HG02981 (cell line): Measurements from ENCODE around the gene RAG2.

Experiments used
- ATAC-seq: cut with Tn5 transposase; IDR thresholded peaks from one replicate; pipeline ENCODE4 v1.9.1; 2021; ENCODE audit warnings: mild to moderate bottlenecking, moderate library complexity; ENCODE audit not compliant: unreplicated experiment

The RAG2 gene

GRCh38 chr11:36601155-36601554 is 3.1 kb upstream of the RAG2 start:
- ATAC-seq: no peak

GRCh38 chr11:36600180-36600579 is 2.1 kb upstream of the RAG2 start:
- no peak for ATAC-seq

- ATAC-seq: no peak
These were observed 1.2 kb downstream of the RAG2 start for GRCh38 chr11:36596880-36597279.

GRCh38 chr11:36594316-36594989 is 3.6 kb downstream of the RAG2 start, which contains the start of gene IFTAP:
TSS of gene IFTAP (plus strand) at chr11:36594502. CDS start at chr11:36610104, 15,602 bp downstream.
- peak; percentile 51 for ATAC-seq

- ATAC-seq: no peak
These were observed 6.6 kb downstream of the RAG2 start for GRCh38 chr11:36591433-36591832.

GRCh38 chr11:36590513-36590912 is 7.5 kb downstream of the RAG2 start:
- no peak for ATAC-seq

GRCh38 chr11:36588099-36588498 is 9.9 kb downstream of the RAG2 start:
- no peak for ATAC-seq

- ATAC-seq: peak; percentile 48
These were observed 11.5 kb downstream of the RAG2 start for GRCh38 chr11:36586543-36586942.

GRCh38 chr11:36583667-36584066 is 14.4 kb downstream of the RAG2 start:
- no peak for ATAC-seq

GRCh38 chr11:36581536-36581935 is 16.5 kb downstream of the RAG2 start:
- ATAC-seq: no peak

GRCh38 chr11:36578458-36578857 is 19.6 kb downstream of the RAG2 start:
- no peak for ATAC-seq

GRCh38 chr11:36577859-36578258 is 20.2 kb downstream of the RAG2 start:
- no peak for ATAC-seq

- ATAC-seq: no peak
These were observed 20.7 kb downstream of the RAG2 start for GRCh38 chr11:36577373-36577772.

GRCh38 chr11:36574486-36574885 is 23.6 kb downstream of the RAG2 start:
- ATAC-seq: no peak

- ATAC-seq: no peak
These were observed 28.9 kb downstream of the RAG2 start for GRCh38 chr11:36569095-36569494.

- no peak for ATAC-seq
These were observed 30.3 kb downstream of the RAG2 start, which contains the start of gene RAG1 for GRCh38 chr11:36567694-36568093. TSS of gene RAG1 (plus strand) at chr11:36568007. CDS start at chr11:36573305, 5,298 bp downstream.

GRCh38 chr11:36566407-36567053 is 31.5 kb downstream of the RAG2 start:
- ATAC-seq: no peak

GRCh38 chr11:36565031-36565610 is 32.9 kb downstream of the RAG2 start:
- no peak for ATAC-seq

GRCh38 chr11:36564376-36565030 is 33.5 kb downstream of the RAG2 start:
- peak; percentile 62 for ATAC-seq

GRCh38 chr11:36558571-36559413 is 39.2 kb downstream of the RAG2 start:
- ATAC-seq: peak; percentile 92

- no peak for ATAC-seq
These were observed 40.0 kb downstream of the RAG2 start for GRCh38 chr11:36557991-36558390.
